ENCODE measurements around the gene PLEKHG5.
"Not testable (repeated sequence)": the region's sequence is repeated elsewhere in the genome, so short reads cannot be mapped to it uniquely, and the experiment has no call there.

The PLEKHG5 gene

GRCh38 chr1:6445062-6445763 is 46.3 kb downstream of the PLEKHG5 start:
- DNase-seq, result peak; percentile 79

GRCh38 chr1:6444377-6444776 is 47.1 kb downstream of the PLEKHG5 start:
- no peak for DNase-seq

GRCh38 chr1:6443339-6444115 is 47.9 kb downstream of the PLEKHG5 start:
- DNase-seq, result no peak

GRCh38 chr1:6441586-6441985 is 49.9 kb downstream of the PLEKHG5 start:
- no peak for DNase-seq

GRCh38 chr1:6440198-6441126 is 51.0 kb downstream of the PLEKHG5 start:
- peak; percentile 92 for DNase-seq

GRCh38 chr1:6438047-6438525 is 53.4 kb downstream of the PLEKHG5 start:
- DNase-seq, result peak; percentile 91

GRCh38 chr1:6437012-6437700 is 54.3 kb downstream of the PLEKHG5 start:
- DNase-seq, result not testable (repeated sequence)

- DNase-seq, result not testable (repeated sequence)
These were observed 55.2 kb downstream of the PLEKHG5 start for GRCh38 chr1:6436277-6436676.

- DNase-seq, result no peak
These were observed 55.9 kb downstream of the PLEKHG5 start for GRCh38 chr1:6435547-6435946.

GRCh38 chr1:6435129-6435528 is 56.3 kb downstream of the PLEKHG5 start:
- no peak for DNase-seq

GRCh38 chr1:6434186-6434585 is 57.3 kb downstream of the PLEKHG5 start:
- no peak for DNase-seq

- not testable (repeated sequence) for DNase-seq
These were observed 59.6 kb downstream of the PLEKHG5 start for GRCh38 chr1:6431645-6432579.

GRCh38 chr1:6429660-6430411 is 61.6 kb downstream of the PLEKHG5 start:
- not testable (repeated sequence) for DNase-seq

GRCh38 chr1:6428453-6428852 is 63.0 kb downstream of the PLEKHG5 start:
- DNase-seq, result not testable (repeated sequence)

- DNase-seq, result no peak
These were observed 63.8 kb downstream of the PLEKHG5 start for GRCh38 chr1:6427441-6428390.

- no peak for DNase-seq
These were observed 64.5 kb downstream of the PLEKHG5 start for GRCh38 chr1:6426972-6427350.

- DNase-seq, result no peak
These were observed 65.0 kb downstream of the PLEKHG5 start for GRCh38 chr1:6426277-6426971.

GRCh38 chr1:6425658-6426057 is 65.8 kb downstream of the PLEKHG5 start:
- DNase-seq, result no peak

All from activated effector memory CD4-positive, alpha-beta T cell treated with anti-CD3 and anti-CD28 coated beads, Interleukin-2, amount 50 U/mL, for 16 hours (primary cell).